Smooth muscle cell (in vitro differentiated cells): ENCODE data around the gene MKLN1. TPM values are rescaled to one million over a fixed set of nuclear protein-coding genes. Genes with fewer than 3 reads are reported as not detected.

Experiments used
- DNase-seq: peaks from one replicate; lab custom pipeline; 2025; ENCODE audit not compliant: unreplicated experiment; lab: John Stamatoyannopoulos, UW
- H2AFZ ChIP-seq: fragments of 200-600 bp; sonication (generic); 2 replicates; pipeline ENCODE4 v1.6.0; 2016; ENCODE audit warnings: antibody characterized with exemption, low read depth, mild to moderate bottlenecking
- H3F3A ChIP-seq: fragments of 200-600 bp; sonication (generic); 2 replicates; pipeline ENCODE4 v1.6.0; 2017; ENCODE audit warnings: antibody characterized with exemption, low read depth
- H3K27ac ChIP-seq: fragments of 200-600 bp; sonication (generic); 2 replicates; pipeline ENCODE4 v1.5.1; 2016; ENCODE audit warnings: low read depth, mild to moderate bottlenecking
- H3K27me3 ChIP-seq: fragments of 200-600 bp; sonication (generic); 2 replicates; pipeline ENCODE4 v1.6.1; 2016; ENCODE audit warnings: low read depth, mild to moderate bottlenecking
- H3K36me3 ChIP-seq: fragments of 200-600 bp; sonication (generic); 2 replicates; pipeline ENCODE4 v1.5.1; 2016; ENCODE audit warnings: low read depth
- H3K4me1 ChIP-seq: fragments of 200-600 bp; sonication (generic); 2 replicates; pipeline ENCODE4 v1.5.1; 2016; ENCODE audit warnings: low read depth
- H3K4me2 ChIP-seq: fragments of 200-600 bp; sonication (generic); 2 replicates; pipeline ENCODE4 v1.6.0; 2016; ENCODE audit warnings: mild to moderate bottlenecking
- H3K4me3 ChIP-seq: fragments of 200-600 bp; sonication (generic); 2 replicates; pipeline ENCODE4 v1.5.1; 2016; ENCODE audit warnings: mild to moderate bottlenecking
- H3K79me2 ChIP-seq: fragments of 200-600 bp; sonication (generic); 2 replicates; pipeline ENCODE4 v1.6.0; 2016; ENCODE audit warnings: low read depth, mild to moderate bottlenecking
- H3K9ac ChIP-seq: fragments of 200-600 bp; sonication (generic); 2 replicates; pipeline ENCODE4 v1.6.0; 2016; ENCODE audit warnings: low read depth
- H3K9me3 ChIP-seq: fragments of 200-600 bp; sonication (generic); replicated peaks from 2 replicates; pipeline ENCODE4 v1.5.1; 2016; ENCODE audit warnings: low read depth
- H4K20me1 ChIP-seq: fragments of 200-600 bp; sonication (generic); 2 replicates; pipeline ENCODE4 v1.6.0; 2016; ENCODE audit warnings: low read depth
- WGBS: methylation state at CpG from one replicate; pipeline ENCODE4 v1.1.7; 2016; ENCODE audit warnings: low lambda C conversion rate; 5-methylcytosine and 5-hydroxymethylcytosine counted together
- polyA plus RNA-seq: library from polyadenylated mRNA; unstranded; fragments of >200 nt; fragmentation: Nextera tagmentation; extraction: Ambion mirVana; gene quantifications from 2 replicates; pipeline ENCODE4 v1.2.1, GENCODE V29; 2016
- total RNA-seq: library from RNA; depleted of rRNA; stranded (reverse); fragments of >200 nt; gene quantifications from 2 replicates; pipeline ENCODE4 v1.2.3, GENCODE V29; 2014
- TF ChIP-seq, protein P1 (sequence below): fragments of 200-600 bp; sonication (generic); IDR thresholded peaks from 2 replicates; pipeline ENCODE4 v1.5.1; 2017; ENCODE audit warnings: borderline replicate concordance, mild to moderate bottlenecking, antibody characterized with exemption; ENCODE audit not compliant: insufficient read depth, poor library complexity, severe bottlenecking

MKLN1 gene
- total and polyA plus RNA-seq, 2 experiments from 2014 or later: 26.3 to 45.3 TPM

DNA sequence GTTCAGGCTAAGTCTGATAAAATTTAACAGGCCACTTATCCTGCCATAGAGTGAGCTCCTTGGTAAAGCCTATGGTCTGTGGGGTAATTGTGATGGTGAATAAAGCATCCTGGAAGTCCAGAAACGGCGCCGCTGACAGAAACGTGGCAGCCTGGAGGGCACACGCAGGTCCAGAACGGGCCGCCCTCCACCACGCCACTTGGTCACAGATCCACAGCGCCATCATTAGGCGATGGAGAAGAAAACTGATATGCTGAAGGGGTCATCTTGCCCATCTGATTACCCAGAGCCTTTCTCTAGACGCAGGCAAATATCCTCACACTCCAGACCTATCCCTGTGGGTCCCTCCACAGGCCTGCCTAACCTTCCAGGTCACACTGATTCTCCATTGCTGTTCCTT lies 190.9 kb downstream of the MKLN1 start:
- Histone ChIP-seq H3K79me2 (no peaks in the 10 kb centered on the region), H3K9me3 (no peaks in the 10 kb centered on the region), H3K36me3 (no peaks in the 10 kb centered on the region), H3K4me1 (peaks cover 4% of the 10 kb centered on the region), H3K27me3 (no peaks in the 10 kb centered on the region), H3K9ac (no peak overlapping the region), H3K27ac (no peak overlapping the region), H4K20me1 (no peaks in the 10 kb centered on the region), H3K4me2 (no peak overlapping the region), H3F3A (no peaks in the 10 kb centered on the region), H3K4me3 (no peak overlapping the region), H2AFZ (no peak overlapping the region)
- 93% methylated on average over 11 of the region's 11 CpGs for WGBS
- DNase-seq: no peak
- TF ChIP-seq, protein P1, sequence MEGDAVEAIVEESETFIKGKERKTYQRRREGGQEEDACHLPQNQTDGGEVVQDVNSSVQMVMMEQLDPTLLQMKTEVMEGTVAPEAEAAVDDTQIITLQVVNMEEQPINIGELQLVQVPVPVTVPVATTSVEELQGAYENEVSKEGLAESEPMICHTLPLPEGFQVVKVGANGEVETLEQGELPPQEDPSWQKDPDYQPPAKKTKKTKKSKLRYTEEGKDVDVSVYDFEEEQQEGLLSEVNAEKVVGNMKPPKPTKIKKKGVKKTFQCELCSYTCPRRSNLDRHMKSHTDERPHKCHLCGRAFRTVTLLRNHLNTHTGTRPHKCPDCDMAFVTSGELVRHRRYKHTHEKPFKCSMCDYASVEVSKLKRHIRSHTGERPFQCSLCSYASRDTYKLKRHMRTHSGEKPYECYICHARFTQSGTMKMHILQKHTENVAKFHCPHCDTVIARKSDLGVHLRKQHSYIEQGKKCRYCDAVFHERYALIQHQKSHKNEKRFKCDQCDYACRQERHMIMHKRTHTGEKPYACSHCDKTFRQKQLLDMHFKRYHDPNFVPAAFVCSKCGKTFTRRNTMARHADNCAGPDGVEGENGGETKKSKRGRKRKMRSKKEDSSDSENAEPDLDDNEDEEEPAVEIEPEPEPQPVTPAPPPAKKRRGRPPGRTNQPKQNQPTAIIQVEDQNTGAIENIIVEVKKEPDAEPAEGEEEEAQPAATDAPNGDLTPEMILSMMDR: no peak

DNA sequence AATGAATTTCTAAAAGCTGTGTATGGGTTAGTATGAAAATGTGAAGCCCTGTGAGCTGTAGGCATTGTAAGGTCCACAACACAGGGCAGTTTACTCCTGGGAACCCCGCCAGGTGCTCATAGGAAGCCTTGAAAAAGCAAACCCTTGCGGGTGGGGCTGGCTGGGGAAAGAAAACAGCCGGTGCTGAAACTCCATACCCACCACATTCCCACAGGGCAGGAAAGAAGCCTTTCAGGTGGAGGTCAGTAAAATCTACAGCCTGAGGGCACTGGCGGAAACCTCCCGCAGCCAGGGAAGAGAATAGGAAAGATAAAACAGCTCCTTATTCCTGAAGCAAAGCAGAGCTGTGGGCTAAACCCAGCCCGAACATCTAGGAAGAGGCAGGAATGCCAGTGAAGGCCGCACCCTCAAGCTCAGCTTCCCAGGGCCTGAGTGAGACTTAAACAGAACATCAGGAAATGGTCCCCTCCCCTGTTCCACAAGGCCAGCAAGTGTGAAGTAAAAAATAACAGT lies 194.0 kb downstream of the MKLN1 start:
- DNase-seq: no peak
- H3K27ac ChIP-seq: no peak overlapping the region
- H3K36me3 ChIP-seq: no peaks in the 10 kb centered on the region
- H4K20me1 ChIP-seq: no peaks in the 10 kb centered on the region
- H3F3A ChIP-seq: no peaks in the 10 kb centered on the region
- H3K79me2 ChIP-seq: no peaks in the 10 kb centered on the region
- TF ChIP-seq, protein P1: no peak
- H3K4me2 ChIP-seq: no peak overlapping the region
- no peak overlapping the region for H3K4me3 ChIP-seq
- no peaks in the 10 kb centered on the region for H3K4me1 ChIP-seq
- 60% methylated on average over 7 of the region's 7 CpGs for WGBS
- H3K9ac ChIP-seq: no peak overlapping the region
- H3K9me3 ChIP-seq: no peaks in the 10 kb centered on the region
- no peak overlapping the region for H2AFZ ChIP-seq
- no peaks in the 10 kb centered on the region for H3K27me3 ChIP-seq

DNA sequence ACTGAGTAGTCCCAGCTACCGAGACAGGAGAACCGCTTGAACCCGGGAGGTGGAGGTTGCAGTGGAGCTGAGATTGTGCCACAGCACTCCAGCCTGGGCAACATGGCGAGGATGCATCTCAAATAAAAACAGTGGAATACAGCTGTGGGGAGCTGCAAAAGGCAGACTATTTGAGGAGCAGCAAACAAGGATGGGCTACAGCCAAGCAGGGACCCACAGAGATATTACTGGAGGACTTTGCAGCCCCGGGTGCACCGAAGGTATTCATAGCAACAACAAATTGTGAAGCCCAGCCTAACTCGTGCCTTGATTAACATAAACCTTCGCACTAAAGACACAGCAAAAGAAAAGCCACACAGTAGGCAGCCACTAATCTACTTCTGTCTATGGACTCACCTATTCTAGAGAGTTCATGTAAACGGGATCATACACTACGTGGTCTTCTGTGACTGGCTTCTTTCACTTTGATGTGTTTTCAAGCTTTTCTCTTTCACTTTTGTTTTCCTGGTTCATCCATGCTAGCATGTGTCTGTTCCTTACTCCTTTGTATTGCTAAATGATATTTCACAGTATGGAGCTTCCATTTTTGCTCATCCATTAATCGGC lies 194.8 kb downstream of the MKLN1 start:
- H3K36me3 ChIP-seq: no peaks in the 10 kb centered on the region
- no peak overlapping the region for H3K4me2 ChIP-seq
- 88% methylated on average over 11 of the region's 11 CpGs for WGBS
- H3K27ac ChIP-seq: no peak overlapping the region
- no peaks in the 10 kb centered on the region for H3F3A ChIP-seq
- H2AFZ ChIP-seq: no peak overlapping the region
- DNase-seq: no peak
- no peaks in the 10 kb centered on the region for H4K20me1 ChIP-seq
- no peaks in the 10 kb centered on the region for H3K9me3 ChIP-seq
- H3K4me3 ChIP-seq: no peak overlapping the region
- no peaks in the 10 kb centered on the region for H3K27me3 ChIP-seq
- no peaks in the 10 kb centered on the region for H3K4me1 ChIP-seq
- no peaks in the 10 kb centered on the region for H3K79me2 ChIP-seq
- no peak overlapping the region for H3K9ac ChIP-seq
- TF ChIP-seq, protein P1: no peak

DNA sequence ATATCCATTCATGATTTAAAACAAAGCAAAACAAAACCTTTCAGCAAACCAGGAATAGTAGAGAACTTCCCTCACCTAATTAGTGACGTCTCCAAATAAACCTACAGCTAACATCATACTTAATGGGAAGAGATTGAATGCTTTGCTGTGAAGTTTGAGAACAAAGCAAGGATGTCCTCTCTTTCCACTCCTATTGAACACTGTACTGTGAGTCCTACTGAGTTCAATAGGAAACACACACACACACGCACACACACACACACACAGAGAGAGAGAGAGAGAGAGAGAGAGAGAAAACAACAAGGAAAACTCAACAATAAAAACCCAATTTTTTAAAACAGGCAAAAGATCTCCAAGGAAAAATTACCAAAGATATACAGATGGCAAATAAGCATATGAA lies 196.4 kb downstream of the MKLN1 start:
- 47% methylated on average over 2 of the region's 2 CpGs for WGBS
- no peak for DNase-seq

More for the DNA sequence above, 196.4 kb downstream of the MKLN1 start:
- Histone ChIP-seq H3K79me2 (no peaks in the 10 kb centered on the region), H3K4me3 (no peak overlapping the region), H3K9me3 (no peaks in the 10 kb centered on the region), H3F3A (no peaks in the 10 kb centered on the region), H3K4me1 (no peaks in the 10 kb centered on the region), H3K9ac (no peak overlapping the region), H3K36me3 (no peaks in the 10 kb centered on the region), H3K27me3 (no peaks in the 10 kb centered on the region), H3K27ac (no peak overlapping the region), H2AFZ (no peak overlapping the region), H4K20me1 (no peaks in the 10 kb centered on the region), H3K4me2 (no peak overlapping the region)
- TF ChIP-seq, protein P1: no peak
